GM12865 (cell line): Measurements from ENCODE around the gene IPO5.
A peak's percentile ranks its signal among the peaks of the same experiment; 100 is the strongest.

Source experiments
- DNase-seq: peaks from one replicate; pipeline ENCODE4 v3.0.0; 2010; ENCODE audit warnings: low read depth
- H3K4me3 ChIP-seq: 2 replicates; pipeline ENCODE4 v1.5.1; 2011; ENCODE audit warnings: mild to moderate bottlenecking, low read depth, low read length, control low read depth
- TF ChIP-seq, protein P1 (sequence below): IDR thresholded peaks from 2 replicates; pipeline ENCODE4 v1.5.1; 2011; ENCODE audit warnings: low read length, control low read depth, low read depth, inconsistent platforms; ENCODE audit not compliant: insufficient read depth; ENCODE audit errors: missing control alignments

The IPO5 gene

DNA sequence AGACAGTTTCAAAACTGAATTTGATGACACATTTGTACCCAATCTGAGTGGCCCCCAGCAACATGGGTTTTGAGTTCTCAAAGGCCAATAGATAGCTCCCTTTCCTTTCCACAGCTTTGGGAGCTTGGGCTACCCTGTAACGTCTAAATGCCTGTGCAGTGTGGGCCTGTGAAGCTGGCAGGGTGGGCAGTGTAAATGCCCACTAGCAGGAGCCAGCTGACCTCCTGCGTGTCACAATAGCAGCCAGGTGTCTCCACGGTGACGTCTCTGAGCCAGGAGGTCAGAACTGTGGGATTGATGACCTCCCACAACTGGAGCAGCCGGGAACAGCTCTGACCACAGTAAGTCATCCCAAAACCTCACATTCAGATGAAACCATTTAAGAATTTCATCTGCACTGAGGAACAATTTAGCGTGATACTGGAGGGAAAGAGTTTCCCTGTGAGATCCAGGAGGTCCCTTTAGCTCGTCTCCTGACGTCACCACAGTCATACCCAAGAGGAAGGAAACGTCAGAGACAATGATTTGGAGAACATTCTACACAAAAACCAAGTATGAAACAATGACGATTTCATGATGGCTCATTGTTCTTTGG lies at the start of gene IPO5:
IPO5 (plus strand) TSS at position 300 of the 595 bp plus-strand sequence. CDS start 23,022 bp downstream, outside the sequence.
- DNase-seq = no peak
- TF ChIP-seq, protein P1, sequence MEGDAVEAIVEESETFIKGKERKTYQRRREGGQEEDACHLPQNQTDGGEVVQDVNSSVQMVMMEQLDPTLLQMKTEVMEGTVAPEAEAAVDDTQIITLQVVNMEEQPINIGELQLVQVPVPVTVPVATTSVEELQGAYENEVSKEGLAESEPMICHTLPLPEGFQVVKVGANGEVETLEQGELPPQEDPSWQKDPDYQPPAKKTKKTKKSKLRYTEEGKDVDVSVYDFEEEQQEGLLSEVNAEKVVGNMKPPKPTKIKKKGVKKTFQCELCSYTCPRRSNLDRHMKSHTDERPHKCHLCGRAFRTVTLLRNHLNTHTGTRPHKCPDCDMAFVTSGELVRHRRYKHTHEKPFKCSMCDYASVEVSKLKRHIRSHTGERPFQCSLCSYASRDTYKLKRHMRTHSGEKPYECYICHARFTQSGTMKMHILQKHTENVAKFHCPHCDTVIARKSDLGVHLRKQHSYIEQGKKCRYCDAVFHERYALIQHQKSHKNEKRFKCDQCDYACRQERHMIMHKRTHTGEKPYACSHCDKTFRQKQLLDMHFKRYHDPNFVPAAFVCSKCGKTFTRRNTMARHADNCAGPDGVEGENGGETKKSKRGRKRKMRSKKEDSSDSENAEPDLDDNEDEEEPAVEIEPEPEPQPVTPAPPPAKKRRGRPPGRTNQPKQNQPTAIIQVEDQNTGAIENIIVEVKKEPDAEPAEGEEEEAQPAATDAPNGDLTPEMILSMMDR = no peak

DNA sequence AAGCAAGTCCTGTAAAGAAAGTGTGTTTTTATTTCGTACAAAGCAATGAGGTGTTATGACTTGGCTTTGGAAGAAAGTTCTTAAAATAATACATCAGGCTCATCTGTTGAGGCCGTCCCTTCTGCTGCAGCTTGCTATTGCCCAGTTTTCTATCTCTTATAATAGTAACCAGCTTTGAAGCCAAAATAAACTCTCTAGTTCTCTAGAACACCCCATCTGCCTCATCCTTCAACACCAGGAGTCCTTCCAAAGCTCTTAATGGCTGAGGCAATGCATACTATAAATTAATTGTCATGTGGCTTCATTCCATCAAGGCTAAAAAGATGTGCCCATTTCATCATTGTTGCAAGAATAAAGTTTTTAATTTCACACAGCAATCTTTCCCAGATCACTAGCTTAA lies 49.4 kb upstream of the IPO5 start:
- TF ChIP-seq, protein P1 = no peak
- no peak overlapping the region for H3K4me3 ChIP-seq
- DNase-seq = no peak

More for the DNA sequence above, at the start of gene IPO5:
- H3K4me3 ChIP-seq = no peak within 1 kb of the TSS

DNA sequence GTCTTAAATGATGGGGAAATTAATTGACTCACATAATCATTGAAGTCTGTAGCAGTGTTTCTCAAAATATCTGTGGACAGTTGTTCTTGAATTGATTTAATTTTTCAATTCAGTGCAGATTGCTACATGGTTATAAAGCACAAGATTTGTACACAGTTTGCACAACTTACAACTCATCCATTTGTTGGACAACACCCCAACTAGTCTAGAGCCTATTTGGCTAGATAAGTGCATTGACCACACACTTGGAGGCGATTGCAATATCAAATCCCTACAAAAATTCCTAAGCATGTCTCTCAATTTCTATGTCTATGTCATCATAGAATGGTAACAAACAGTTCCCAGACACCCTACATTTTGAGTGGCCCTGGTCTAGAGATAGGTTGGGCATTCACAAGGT lies 48.0 kb upstream of the IPO5 start:
- no peak overlapping the region for H3K4me3 ChIP-seq
- no peak for DNase-seq
- TF ChIP-seq, protein P1 = no peak

DNA sequence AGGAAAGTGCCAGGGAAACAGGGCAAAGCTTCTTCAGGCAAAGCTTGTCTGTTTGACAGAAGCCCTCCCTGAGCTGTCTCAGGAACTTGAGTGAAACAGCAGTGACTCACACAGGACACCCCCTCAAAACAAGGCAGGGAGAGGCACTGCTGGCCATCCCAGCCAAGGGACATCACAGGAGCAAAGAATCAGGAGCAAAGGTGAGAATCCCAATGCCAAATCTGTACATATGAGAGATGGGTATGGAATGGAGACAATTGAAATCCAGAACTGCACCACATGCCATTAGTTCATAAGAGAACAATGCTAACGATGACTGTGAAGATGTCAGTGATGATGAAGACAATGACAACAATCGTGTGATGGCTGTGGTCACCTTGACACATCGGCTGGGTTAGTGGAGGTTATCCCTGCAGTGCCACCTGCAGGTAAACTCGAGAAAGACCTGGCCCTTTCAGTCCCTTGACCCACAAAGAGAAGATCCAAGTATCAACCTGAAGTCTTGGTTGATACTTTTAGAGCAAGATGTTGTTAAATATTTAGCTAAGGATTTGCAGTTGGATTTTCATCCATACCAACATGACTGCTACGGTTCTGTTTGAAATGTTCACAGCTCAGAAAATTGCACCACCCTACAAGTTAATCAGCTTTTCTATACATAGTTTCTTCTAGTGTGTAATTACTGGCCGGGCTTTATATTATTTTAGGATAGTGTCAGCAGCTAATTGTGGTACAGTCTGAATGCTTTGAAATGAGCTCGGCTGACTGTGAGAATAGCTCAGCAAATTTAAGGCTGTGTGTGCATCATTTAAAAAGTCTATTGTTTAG lies 42.0 kb upstream of the IPO5 start:
- no peak overlapping the region for H3K4me3 ChIP-seq
- peak; percentile 38 for DNase-seq
- TF ChIP-seq, protein P1 = peak; percentile 54

DNA sequence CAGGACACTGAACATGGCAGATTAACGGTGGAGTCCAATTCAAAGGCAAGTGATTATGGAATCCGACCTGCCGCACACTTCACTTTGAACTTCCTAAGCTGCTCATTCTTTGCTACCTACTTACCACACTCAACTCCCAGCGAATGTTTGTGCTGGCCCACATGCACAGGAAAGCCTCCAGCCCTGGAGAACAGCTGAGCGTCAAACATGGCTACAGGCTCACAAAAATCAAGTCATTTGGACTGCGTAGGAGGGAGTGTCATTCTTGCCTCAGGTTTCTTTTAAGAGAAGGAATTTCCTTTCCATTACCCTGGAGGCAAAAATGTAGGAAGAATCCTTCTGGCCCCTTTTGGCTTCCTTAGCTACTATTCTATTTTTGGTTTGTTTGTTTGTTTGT lies 41.3 kb upstream of the IPO5 start:
- no peak overlapping the region for H3K4me3 ChIP-seq
- no peak for DNase-seq
- TF ChIP-seq, protein P1 = no peak

DNA sequence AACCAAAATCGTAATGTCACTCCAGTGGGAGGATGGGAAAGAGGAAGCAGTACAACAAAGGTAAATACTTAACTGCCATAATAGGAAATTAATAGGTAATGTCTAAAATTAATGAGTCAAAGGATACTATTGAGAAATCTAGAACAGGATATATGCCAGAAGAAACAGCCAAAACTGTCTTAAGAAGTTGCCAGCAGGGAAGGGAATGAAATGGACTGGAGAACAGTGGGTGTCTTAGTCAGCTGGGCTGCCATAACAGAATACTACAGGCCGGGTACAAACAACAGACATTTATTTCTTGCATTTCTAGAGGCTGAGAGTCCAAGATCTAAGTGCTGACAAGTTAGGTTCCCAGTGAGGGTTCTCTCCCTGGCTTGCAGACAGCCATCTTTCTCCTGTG lies 40.3 kb upstream of the IPO5 start:
- TF ChIP-seq, protein P1 = no peak
- no peak overlapping the region for H3K4me3 ChIP-seq
- no peak for DNase-seq

DNA sequence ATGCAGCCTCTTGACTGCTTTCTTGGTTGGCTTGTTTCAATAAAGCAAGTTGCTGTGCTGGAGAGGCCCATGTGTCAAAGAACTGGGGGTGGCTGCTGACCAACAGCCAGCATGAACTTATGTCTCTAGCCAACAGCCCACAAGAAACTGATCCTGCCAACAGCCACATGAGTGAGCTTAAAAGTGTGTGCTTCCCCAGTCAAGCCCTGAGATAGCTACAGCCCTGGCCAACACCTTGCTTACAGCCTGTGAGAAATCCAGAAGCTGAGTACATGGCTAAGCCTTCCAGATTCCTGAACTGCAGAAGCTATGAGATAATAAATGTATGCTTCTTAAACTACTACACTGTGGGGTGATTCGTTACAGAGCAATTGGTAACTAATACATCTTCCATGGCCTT lies 38.9 kb upstream of the IPO5 start:
- DNase-seq = no peak
- no peak overlapping the region for H3K4me3 ChIP-seq
- TF ChIP-seq, protein P1 = no peak
